ENCODE data around the gene LIN37.
"Not testable (repeated sequence)": the region's sequence is repeated elsewhere in the genome, so short reads cannot be mapped to it uniquely, and the experiment has no call there.

The LIN37 gene

GRCh38 chr19:35754370-35755130, 6.2 kb downstream of the LIN37 start:
- no peak for FAIRE-seq

GRCh38 chr19:35755131-35755549, 6.8 kb downstream of the LIN37 start:
- no peak for FAIRE-seq

DNA sequence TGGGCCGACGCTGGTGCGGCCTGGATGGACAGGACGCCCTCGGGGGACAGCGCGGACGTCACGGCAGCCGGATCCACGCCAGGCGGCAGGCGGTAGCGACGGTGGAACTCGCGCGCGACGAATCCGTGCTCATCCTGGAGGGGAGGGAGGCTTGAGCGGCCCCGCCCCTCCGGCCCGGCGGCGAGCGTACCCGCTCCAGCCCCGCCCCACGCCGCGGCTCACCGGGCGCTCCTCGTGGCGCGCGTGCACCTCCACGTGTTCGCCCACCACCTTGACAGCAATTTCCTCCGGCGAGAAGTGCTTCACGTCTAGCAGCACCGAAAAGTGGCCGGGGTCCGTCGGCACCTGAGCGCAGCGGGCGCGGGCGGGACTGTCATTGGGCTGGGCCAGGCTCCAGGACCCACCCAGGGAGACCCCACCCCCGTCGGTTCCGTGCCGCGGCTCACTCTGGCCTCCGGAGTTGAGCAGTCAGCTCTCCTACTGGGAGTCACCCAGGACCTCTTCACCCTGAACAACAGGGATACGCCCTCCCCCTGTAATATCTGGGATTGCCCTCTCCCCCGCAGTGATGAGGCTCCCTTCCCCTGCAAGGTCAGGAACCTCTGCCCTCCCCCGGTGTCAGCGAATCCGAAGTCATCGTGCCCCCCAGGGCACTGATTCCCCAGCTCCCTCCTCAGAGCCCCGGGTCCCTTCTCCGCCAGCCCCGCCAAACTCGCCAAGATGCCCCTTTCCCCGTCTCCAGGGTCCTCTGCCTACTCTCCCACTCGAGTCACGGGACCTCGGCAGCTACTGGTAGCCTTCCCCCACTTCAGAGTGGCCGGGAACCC, 7.4 kb downstream of the LIN37 start:
- FAIRE-seq, result no peak

DNA sequence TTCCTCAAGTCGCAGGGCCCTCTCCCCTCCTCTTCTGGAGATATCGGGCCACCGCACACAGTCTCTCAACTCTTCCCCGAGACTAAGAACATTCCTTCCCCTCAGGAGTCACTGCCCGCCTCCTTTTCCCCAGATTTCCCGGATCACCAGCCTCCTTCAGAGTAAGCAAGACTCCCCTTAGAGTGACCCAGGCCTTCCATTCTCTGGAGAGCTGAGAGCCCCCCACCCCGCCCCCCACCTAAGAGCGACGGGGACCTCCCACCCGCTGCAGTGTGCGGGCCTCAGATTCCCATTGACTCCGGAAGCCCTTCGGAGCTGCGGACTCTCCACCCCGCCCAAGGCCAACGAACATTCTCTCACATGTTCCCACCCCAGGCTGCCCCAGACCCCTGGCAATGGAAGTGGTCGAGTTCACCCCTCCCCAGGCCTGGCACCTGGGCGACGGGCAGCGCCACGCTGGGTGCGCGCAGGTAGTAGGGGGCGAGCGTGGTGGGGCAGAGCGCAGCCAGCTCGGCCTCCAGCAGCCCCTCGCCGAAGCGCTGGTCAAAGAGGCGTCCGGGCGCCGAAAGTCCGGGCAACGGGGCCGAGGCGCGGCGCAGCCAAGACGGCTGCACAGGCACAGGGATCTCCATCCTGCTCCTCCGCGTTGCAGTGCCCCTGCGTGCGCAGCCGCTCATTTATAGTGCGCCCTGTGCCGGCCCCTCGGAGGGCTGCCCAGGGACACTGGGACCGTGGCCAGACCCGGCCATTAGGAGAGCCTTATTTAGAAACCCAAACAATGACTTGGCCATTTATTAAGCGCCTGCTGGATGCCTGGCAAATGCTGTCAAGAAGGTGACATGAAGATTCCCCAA, 8.2 kb downstream of the LIN37 start, which contains the start of gene HSPB6:
TSS of gene HSPB6 (minus strand) at position 653 of the 854 bp plus-strand sequence. CDS start at position 632, 21 bp downstream.
- no peak for FAIRE-seq

GRCh38 chr19:35757231-35757748, 8.9 kb downstream of the LIN37 start:
- peak; percentile 15 for FAIRE-seq

- peak; percentile 99 for FAIRE-seq
Observed at GRCh38 chr19:35757749-35758608, 9.6 kb downstream of the LIN37 start, which contains the start of gene PROSER3. Gene PROSER3, plus strand, starts transcription at chr19:35758176. Its CDS starts 40 bp downstream, at chr19:35758216.

DNA sequence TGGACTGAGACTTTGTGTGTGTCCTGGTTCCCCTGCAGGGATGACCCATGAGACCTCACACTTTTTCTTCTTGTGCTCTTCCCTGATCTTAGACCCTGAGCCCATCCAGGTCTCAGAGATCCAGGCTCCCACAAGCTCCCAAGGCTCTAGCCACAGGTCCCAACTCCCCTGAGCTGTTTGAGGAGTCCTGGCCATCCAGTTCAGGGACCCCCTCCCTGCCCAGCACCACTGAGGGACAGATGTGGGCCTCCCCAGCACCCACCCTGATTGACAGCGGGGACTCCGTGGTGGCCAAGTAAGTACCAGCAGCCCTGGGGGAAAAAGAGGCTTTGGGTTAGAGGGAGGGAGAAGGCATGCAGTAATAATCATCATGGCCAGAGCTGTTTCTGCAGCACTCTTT, 11.3 kb downstream of the LIN37 start:
- FAIRE-seq, result no peak

DNA sequence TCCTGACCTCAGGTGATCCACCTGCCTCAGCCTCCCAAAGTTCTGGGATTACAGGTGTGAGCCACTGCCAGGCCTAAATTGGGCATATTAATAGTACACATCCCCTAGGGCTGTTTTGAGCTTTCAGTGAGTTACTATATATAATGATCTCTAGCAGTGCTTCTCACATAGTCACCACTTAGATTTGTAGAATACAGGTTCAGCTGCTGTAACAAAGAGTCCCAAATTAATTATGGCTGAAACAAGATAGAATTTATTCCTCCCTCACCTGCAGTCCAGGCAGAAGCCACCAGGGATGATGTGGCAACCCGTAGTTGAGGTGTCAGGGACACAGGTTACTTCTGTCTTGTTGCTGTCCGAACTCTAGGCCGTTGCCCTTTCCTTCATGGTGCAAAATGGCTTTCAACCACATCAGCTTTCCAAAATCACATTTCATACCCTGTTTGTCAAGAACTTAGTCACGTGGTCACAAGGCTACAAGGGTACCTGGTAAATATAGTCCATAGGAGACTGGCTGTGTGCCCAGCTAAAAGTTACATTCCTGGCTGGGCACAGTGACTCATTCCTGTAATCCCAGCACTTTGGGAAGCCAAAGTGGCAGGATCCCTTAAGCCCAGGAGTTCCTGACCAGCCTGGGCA, 12.5 kb downstream of the LIN37 start:
- no peak for FAIRE-seq

GRCh38 chr19:35764432-35765315, 16.3 kb downstream of the LIN37 start:
- no peak for FAIRE-seq

DNA sequence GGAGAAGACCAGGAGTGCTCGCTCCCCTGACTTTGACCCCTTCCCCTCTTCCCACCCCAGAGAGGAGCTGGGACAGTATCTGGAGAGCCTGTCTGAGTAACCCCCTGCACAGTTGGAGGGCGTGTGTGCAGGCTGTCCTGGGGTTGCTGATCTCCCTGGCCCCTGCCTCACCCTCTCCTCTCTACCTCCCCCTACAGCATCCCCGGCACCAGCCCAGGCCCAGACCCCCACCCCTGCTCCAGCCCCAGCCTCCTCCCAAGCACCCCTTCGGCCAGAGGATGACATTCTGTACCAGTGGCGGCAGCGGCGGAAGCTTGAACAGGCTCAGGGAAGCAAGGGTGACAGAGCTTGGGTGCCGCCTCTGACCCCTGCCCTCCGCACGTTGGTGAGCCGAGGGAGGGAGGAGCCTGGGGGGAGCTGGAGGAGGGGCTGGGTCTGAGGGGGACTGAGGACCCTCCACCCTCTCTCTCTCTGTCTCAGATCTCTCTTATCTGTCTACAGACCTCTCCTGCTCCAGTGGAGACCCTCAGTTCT, 18.3 kb downstream of the LIN37 start:
- FAIRE-seq, result no peak

DNA sequence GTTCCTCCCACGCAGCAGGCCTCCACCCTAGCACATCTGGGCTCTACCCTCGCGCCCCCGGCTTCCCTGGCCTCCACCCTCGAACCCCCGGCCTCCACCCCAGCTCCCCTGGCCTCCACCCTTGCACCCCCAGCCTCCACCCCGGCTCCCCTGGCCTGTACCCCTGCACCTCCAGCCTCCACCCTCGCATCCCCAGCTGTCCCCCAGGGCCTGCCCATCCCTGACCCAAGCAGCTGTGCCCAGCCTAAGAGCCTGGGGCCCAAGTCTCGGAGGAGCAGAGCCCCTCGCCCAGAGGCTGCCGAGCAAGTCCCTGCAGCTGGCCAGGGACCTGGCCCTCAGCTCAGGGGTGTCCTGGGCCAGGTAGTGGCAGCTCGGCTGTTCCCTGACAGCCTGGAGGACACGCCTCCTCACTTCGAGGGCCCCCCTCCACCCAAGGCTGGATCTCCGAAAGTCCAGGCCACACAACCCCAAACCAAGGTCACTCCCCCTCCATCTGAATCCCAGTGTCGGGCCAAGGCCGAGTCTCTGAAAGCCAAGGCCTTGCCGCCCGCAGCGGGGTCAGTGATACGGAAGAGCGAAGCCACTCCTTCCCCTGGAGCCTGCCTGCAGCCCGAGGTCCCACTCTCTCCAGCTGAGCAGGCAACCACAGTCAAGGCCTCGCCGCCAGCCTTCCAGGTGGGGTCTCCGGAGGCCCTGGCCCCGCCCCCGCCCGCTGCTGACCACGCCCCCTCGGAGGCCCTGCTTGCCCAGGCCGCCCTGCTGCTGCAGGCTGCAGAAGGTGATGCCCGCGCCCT, 19.1 kb downstream of the LIN37 start:
- no peak for FAIRE-seq

DNA sequence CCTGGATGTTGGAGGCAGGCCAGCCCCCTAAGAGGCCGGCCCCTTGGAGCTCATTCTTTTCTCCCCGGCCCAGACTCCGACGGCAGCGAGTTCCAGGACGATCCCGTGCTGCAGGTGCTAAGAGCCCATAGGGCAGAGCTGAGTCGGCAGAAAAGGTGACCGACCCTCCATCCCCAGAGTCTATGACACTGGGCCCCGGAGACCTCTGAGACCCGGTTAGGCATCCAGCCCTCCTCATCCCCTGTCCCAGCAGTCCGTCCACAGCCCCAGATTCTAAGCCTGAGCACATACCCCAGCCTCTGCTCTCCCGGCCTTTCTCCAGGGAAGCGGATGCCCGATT, 19.7 kb downstream of the LIN37 start:
- FAIRE-seq, result no peak

DNA sequence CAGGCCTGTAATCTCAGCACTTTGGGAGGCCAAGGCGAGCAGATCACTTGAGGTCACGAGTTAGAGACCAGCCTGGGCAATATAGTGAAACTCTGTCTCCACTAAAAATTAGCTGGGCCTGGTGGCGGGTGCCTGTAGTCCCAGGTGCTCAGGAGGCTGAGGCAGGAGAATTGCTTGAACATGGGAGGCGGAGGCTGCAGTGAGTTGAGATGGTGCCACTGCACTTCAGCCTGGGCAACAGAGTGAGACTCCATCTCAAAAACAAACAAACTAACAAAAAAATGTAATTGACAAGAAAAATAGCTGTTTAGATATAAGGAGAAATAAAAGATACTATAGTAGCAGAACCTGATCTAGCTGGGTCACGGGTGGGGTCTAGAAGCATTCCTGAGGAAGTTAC, 24.0 kb downstream of the LIN37 start:
- FAIRE-seq, result not testable (repeated sequence)

- FAIRE-seq, result no peak
Observed at GRCh38 chr19:35773020-35773806, 24.8 kb downstream of the LIN37 start.

- FAIRE-seq, result no peak
Observed at GRCh38 chr19:35774274-35775045, 26.1 kb downstream of the LIN37 start.

- FAIRE-seq, result no peak
Observed at GRCh38 chr19:35775046-35775297, 26.6 kb downstream of the LIN37 start.

- peak; percentile 96 for FAIRE-seq
Observed at GRCh38 chr19:35775298-35776101, 27.1 kb downstream of the LIN37 start, which contains the start of gene ARHGAP33. Gene ARHGAP33, plus strand, starts transcription at chr19:35775564. Its CDS starts 95 bp downstream, at chr19:35775659.

All from G401.6 (cell line).